ENCODE results near the gene ACE.

ACE gene

GRCh38 chr17:63477480-63478440 is 899 bp downstream of the ACE start:
- peak overlapping the region; percentile 40 for H3K14ac ChIP-seq (ENCODE audit: low read length)
- H2BK15ac ChIP-seq (ENCODE audit: low read length) = no peak overlapping the region
- peaks cover 11 to 81% (median 34%) of the 10 kb centered on the region in 3 experiments for H3K27me3 ChIP-seq (ENCODE audit: control insufficient read depth in 3 of 3, insufficient read depth in 3 of 3, low read depth in 1 of 3, low read length in 3 of 3)
- no peaks in the 10 kb centered on the region for H3K36me3 ChIP-seq (replicated peaks in 1 of 2; ENCODE audit: control insufficient read depth in 2 of 2, insufficient read depth in 2 of 2, low read length in 2 of 2)
- H3K9me3 ChIP-seq (replicated peaks in 1 of 2; ENCODE audit: control insufficient read depth in 2 of 2, insufficient read depth in 1 of 2, low read depth in 1 of 2, low read length in 2 of 2) = peaks cover 0 to 1% of the 10 kb centered on the region in 2 donors
- no peak overlapping the region for H3K27ac ChIP-seq (replicated peaks; ENCODE audit: low read length)
- H3K4ac ChIP-seq (ENCODE audit: low read length) = no peak overlapping the region
- H3K4me2 ChIP-seq (ENCODE audit: insufficient read depth, low read length, poor library complexity, severe bottlenecking) = peak overlapping the region; percentile 100
- DNase-seq (ENCODE audit: low spot score) = no peak
- no CpG with 5 or more reads among the region's 44 CpGs for WGBS, 2 donors (ENCODE audit: extremely low coverage in 2 of 2, insufficient read length in 2 of 2, insufficient replicate concordance in 1 of 2)
- no peak overlapping the region for H2BK120ac ChIP-seq (ENCODE audit: low read depth, low read length)
- no peak overlapping the region for H2BK5ac ChIP-seq (ENCODE audit: low read length)
- no peak overlapping the region for H2AK5ac ChIP-seq (ENCODE audit: low read depth, low read length)
- peaks cover 3% of the 10 kb centered on the region for H3K79me1 ChIP-seq (ENCODE audit: low read depth, low read length)
- peak overlapping the region; percentile 65 for H3K18ac ChIP-seq (ENCODE audit: low read length)
- no peak overlapping the region for H4K8ac ChIP-seq (ENCODE audit: low read depth, low read length)
- no peak overlapping the region for H2BK12ac ChIP-seq (ENCODE audit: low read length)
- H4K91ac ChIP-seq (ENCODE audit: low read depth, low read length, poor library complexity) = no peak overlapping the region
- peak overlapping the region; percentile 53 to 76 for H3K4me3 ChIP-seq (ENCODE audit: low read length in 2 of 2)
- peak overlapping the region; percentile 81 for H3K23ac ChIP-seq (ENCODE audit: low read depth, low read length, poor library complexity)
- H2AFZ ChIP-seq (ENCODE audit: low read length) = peak overlapping the region; percentile 96
- peak overlapping the region; percentile 74 for H3K9ac ChIP-seq (ENCODE audit: low read depth, low read length, poor library complexity)
- H3K4me1 ChIP-seq (ENCODE audit: control insufficient read depth in 2 of 2, insufficient read depth in 1 of 2, low read depth in 1 of 2, low read length in 2 of 2) = peaks cover 6 to 9% of the 10 kb centered on the region in 2 donors

- WGBS, 2 donors (ENCODE audit: extremely low coverage in 2 of 2, insufficient read length in 2 of 2, insufficient replicate concordance in 1 of 2) = no CpG with 5 or more reads among the region's 16 CpGs
- peak; percentile 53 for DNase-seq (ENCODE audit: low spot score)
- Histone ChIP-seq H3K4ac (ENCODE audit: low read length) (no peak overlapping the region), H3K18ac (ENCODE audit: low read length) (peak overlapping the region; percentile 72), H2AK5ac (ENCODE audit: low read depth, low read length) (peak overlapping the region; percentile 83), H2BK5ac (ENCODE audit: low read length) (no peak overlapping the region), H3K9me3 (replicated peaks in 1 of 2; ENCODE audit: control insufficient read depth in 2 of 2, insufficient read depth in 1 of 2, low read depth in 1 of 2, low read length in 2 of 2) (peaks cover 0 to 1% of the 10 kb centered on the region in 2 donors), H3K23ac (ENCODE audit: low read depth, low read length, poor library complexity) (peak overlapping the region; percentile 0), H3K14ac (ENCODE audit: low read length) (no peak overlapping the region), H2BK15ac (ENCODE audit: low read length) (peak overlapping the region; percentile 37), H3K27me3 (ENCODE audit: control insufficient read depth in 3 of 3, insufficient read depth in 3 of 3, low read depth in 1 of 3, low read length in 3 of 3) (peaks cover 11 to 81% (median 34%) of the 10 kb centered on the region in 3 experiments), H3K36me3 (replicated peaks in 1 of 2; ENCODE audit: control insufficient read depth in 2 of 2, insufficient read depth in 2 of 2, low read length in 2 of 2) (no peaks in the 10 kb centered on the region), H3K4me3 (ENCODE audit: low read length in 2 of 2) (no peak overlapping the region), H4K91ac (ENCODE audit: low read depth, low read length, poor library complexity) (no peak overlapping the region), H3K27ac (replicated peaks; ENCODE audit: low read length) (no peak overlapping the region), H4K8ac (ENCODE audit: low read depth, low read length) (no peak overlapping the region), H3K9ac (ENCODE audit: low read depth, low read length, poor library complexity) (no peak overlapping the region), H2AFZ (ENCODE audit: low read length) (no peak overlapping the region), H2BK120ac (ENCODE audit: low read depth, low read length) (no peak overlapping the region), H3K4me1 (ENCODE audit: control insufficient read depth in 2 of 2, insufficient read depth in 1 of 2, low read depth in 1 of 2, low read length in 2 of 2) (peaks cover 6 to 9% of the 10 kb centered on the region in 2 donors), H3K4me2 (ENCODE audit: insufficient read depth, low read length, poor library complexity, severe bottlenecking) (no peak overlapping the region), H3K79me1 (ENCODE audit: low read depth, low read length) (peaks cover 3% of the 10 kb centered on the region), H2BK12ac (ENCODE audit: low read length) (peak overlapping the region; percentile 46)
Measured at GRCh38 chr17:63478814-63479494, 2.1 kb downstream of the ACE start.

- H3K9me3 ChIP-seq (replicated peaks in 1 of 2; ENCODE audit: control insufficient read depth in 2 of 2, insufficient read depth in 1 of 2, low read depth in 1 of 2, low read length in 2 of 2) = peaks cover 0 to 1% of the 10 kb centered on the region in 2 donors
- peaks cover 6 to 9% of the 10 kb centered on the region in 2 donors for H3K4me1 ChIP-seq (ENCODE audit: control insufficient read depth in 2 of 2, insufficient read depth in 1 of 2, low read depth in 1 of 2, low read length in 2 of 2)
- no peak overlapping the region for H3K4ac ChIP-seq (ENCODE audit: low read length)
- H4K8ac ChIP-seq (ENCODE audit: low read depth, low read length) = no peak overlapping the region
- peak overlapping the region; percentile 82 for H2BK5ac ChIP-seq (ENCODE audit: low read length)
- peak overlapping the region; percentile 17 for H3K14ac ChIP-seq (ENCODE audit: low read length)
- no peak overlapping the region for H2BK120ac ChIP-seq (ENCODE audit: low read depth, low read length)
- no peak overlapping the region for H3K9ac ChIP-seq (ENCODE audit: low read depth, low read length, poor library complexity)
- no peak for DNase-seq (ENCODE audit: low spot score)
- no peak overlapping the region for H3K27ac ChIP-seq (replicated peaks; ENCODE audit: low read length)
- H2AK5ac ChIP-seq (ENCODE audit: low read depth, low read length) = peak overlapping the region; percentile 83
- H3K18ac ChIP-seq (ENCODE audit: low read length) = no peak overlapping the region
- peak overlapping the region; percentile 37 for H2BK15ac ChIP-seq (ENCODE audit: low read length)
- H3K36me3 ChIP-seq (replicated peaks in 1 of 2; ENCODE audit: control insufficient read depth in 2 of 2, insufficient read depth in 2 of 2, low read length in 2 of 2) = no peaks in the 10 kb centered on the region
- peak overlapping the region; percentile 0 for H3K23ac ChIP-seq (ENCODE audit: low read depth, low read length, poor library complexity)
- H4K91ac ChIP-seq (ENCODE audit: low read depth, low read length, poor library complexity) = peak overlapping the region; percentile 30
- H3K4me3 ChIP-seq (ENCODE audit: low read length in 2 of 2) = no peak overlapping the region
- no peak overlapping the region for H2AFZ ChIP-seq (ENCODE audit: low read length)
- peaks cover 3% of the 10 kb centered on the region for H3K79me1 ChIP-seq (ENCODE audit: low read depth, low read length)
- H3K4me2 ChIP-seq (ENCODE audit: insufficient read depth, low read length, poor library complexity, severe bottlenecking) = no peak overlapping the region
- WGBS, 2 donors (ENCODE audit: extremely low coverage in 2 of 2, insufficient read length in 2 of 2, insufficient replicate concordance in 1 of 2) = no CpG with 5 or more reads among the region's 17 CpGs
- H2BK12ac ChIP-seq (ENCODE audit: low read length) = no peak overlapping the region
- H3K27me3 ChIP-seq (ENCODE audit: control insufficient read depth in 3 of 3, insufficient read depth in 3 of 3, low read depth in 1 of 3, low read length in 3 of 3) = peaks cover 11 to 77% (median 34%) of the 10 kb centered on the region in 3 experiments
Measured at GRCh38 chr17:63479495-63480184, 2.8 kb downstream of the ACE start.
